Naive thymus-derived CD4-positive, alpha-beta T cell (primary cell): ENCODE measurements around the gene POLE2. TPM values are rescaled to one million over a fixed set of nuclear protein-coding genes. Genes with fewer than 3 reads are reported as not detected.
"Not testable (repeated sequence)": the region's sequence is repeated elsewhere in the genome, so short reads cannot be mapped to it uniquely, and the experiment has no call there.

Experiments used
- ATAC-seq: fragments of 150-1000 bp; cut with Tn5 transposase; 2 replicates; pipeline ENCODE4 v1.10.0; 2021; ENCODE audit warnings: mild to moderate bottlenecking, moderate library complexity
- CTCF ChIA-PET: fragments of 350-600 bp; sonication (Branson Sonifier 250); formaldehyde crosslinking; loops from one replicate; lab custom pipeline; 2021; ENCODE audit warnings: antibody characterized with exemption; lab: Charles Lee
- POLR2A ChIA-PET: fragments of 350-600 bp; sonication (Branson Sonifier 250); formaldehyde crosslinking; loops from one replicate; lab custom pipeline; 2021; ENCODE audit warnings: antibody characterized with exemption, inconsistent platforms; lab: Charles Lee
- DNase-seq, 9 donors: peaks; one replicate each; pipeline versions ENCODE4 v3.0.0 to v3.0.0-alpha.2; 2020 to 2022; ENCODE audit warnings: mixed read lengths in 1 of 9
- H3K27ac ChIP-seq: one replicate; pipeline ENCODE4 v1.7.0; 2013; ENCODE audit warnings: mild to moderate bottlenecking, low read depth, low read length, moderate library complexity
- H3K27me3 ChIP-seq, 2 donors: one replicate each; pipeline ENCODE4 v1.7.0; 2013; ENCODE audit warnings: low read length in 2 of 2, mild to moderate bottlenecking in 2 of 2, moderate library complexity in 2 of 2; ENCODE audit not compliant: control insufficient read depth in 2 of 2, insufficient read depth in 2 of 2
- H3K36me3 ChIP-seq, 3 experiments: 1 replicate in 2 of 3; 2 replicates in 1 of 3; pipeline ENCODE4 v1.7.0; 2013; ENCODE audit warnings: low read length in 3 of 3, mild to moderate bottlenecking in 3 of 3, moderate library complexity in 1 of 3; ENCODE audit not compliant: insufficient read depth in 3 of 3, control insufficient read depth in 2 of 3
- H3K4me1 ChIP-seq, 2 donors: one replicate each; pipeline ENCODE4 v1.7.0; 2013; ENCODE audit warnings: low read length in 2 of 2, mild to moderate bottlenecking in 2 of 2, moderate library complexity in 1 of 2; ENCODE audit not compliant: control insufficient read depth in 2 of 2, insufficient read depth in 2 of 2
- H3K4me3 ChIP-seq: 2 replicates; pipeline ENCODE4 v1.7.0; 2013; ENCODE audit warnings: mild to moderate bottlenecking, low read length
- H3K9me3 ChIP-seq, 3 experiments: 1 replicate in 2 of 3; 2 replicates in 1 of 3; pipeline ENCODE4 v1.7.0; 2013; ENCODE audit warnings: low read length in 3 of 3; ENCODE audit not compliant: control insufficient read depth in 2 of 3
- H3K27ac Mint-ChIP-seq, 9 donors: one replicate each; pipeline ENCODE4 v1.8.0; 2020 to 2022; ENCODE audit warnings: mixed read lengths in 9 of 9, mild to moderate bottlenecking in 8 of 9, moderate library complexity in 5 of 9, inconsistent platforms in 2 of 9
- H3K27me3 Mint-ChIP-seq, 5 donors: one replicate each; pipeline ENCODE4 v1.8.0; 2021 to 2022; ENCODE audit warnings: mixed read lengths in 5 of 5, mild to moderate bottlenecking in 1 of 5
- H3K36me3 Mint-ChIP-seq, 5 donors: one replicate each; pipeline ENCODE4 v1.8.0; 2020 to 2022; ENCODE audit warnings: mixed read lengths in 5 of 5, mild to moderate bottlenecking in 3 of 5, inconsistent platforms in 1 of 5
- H3K4me1 Mint-ChIP-seq, 7 donors: one replicate each; pipeline ENCODE4 v1.8.0; 2020 to 2022; ENCODE audit warnings: mixed read lengths in 7 of 7, mild to moderate bottlenecking in 3 of 7, inconsistent platforms in 1 of 7
- H3K4me3 Mint-ChIP-seq, 10 donors: one replicate each; pipeline ENCODE4 v1.8.0; 2020 to 2022; ENCODE audit warnings: mild to moderate bottlenecking in 10 of 10, mixed read lengths in 10 of 10, moderate library complexity in 6 of 10, inconsistent platforms in 2 of 10
- H3K9me3 Mint-ChIP-seq, 11 donors: one replicate each; pipeline ENCODE4 v1.8.0; 2020 to 2022; ENCODE audit warnings: mixed read lengths in 11 of 11, mild to moderate bottlenecking in 4 of 11, inconsistent platforms in 1 of 11, moderate library complexity in 1 of 11
- intact Hi-C, 2 donors: fragments of 100-400 bp; cut with micrococcal nuclease; formaldehyde crosslinking; loops; one replicate each; pipeline ENCODE4 v1.15.1; 2023
- polyA plus RNA-seq, 2 donors: library from polyadenylated mRNA; unstranded; fragments of 300-500 nt; fragmentation: Illumina TruSeq; gene quantifications; one replicate each; pipeline ENCODE4 v1.2.3, GENCODE V29; 2021
- total RNA-seq, 6 experiments: library from RNA in 5 of 6; stranded (reverse) in 5 of 6; gene quantifications; 1 replicate in 5 of 6; 2 replicates in 1 of 6; pipeline ENCODE4 v1.2.3 and lab custom pipeline; 2021 to 2026

The POLE2 gene
- total and polyA plus RNA-seq, 7 experiments from 2014 or later: 0.80 to 23.1 (median 1.2) TPM

DNA sequence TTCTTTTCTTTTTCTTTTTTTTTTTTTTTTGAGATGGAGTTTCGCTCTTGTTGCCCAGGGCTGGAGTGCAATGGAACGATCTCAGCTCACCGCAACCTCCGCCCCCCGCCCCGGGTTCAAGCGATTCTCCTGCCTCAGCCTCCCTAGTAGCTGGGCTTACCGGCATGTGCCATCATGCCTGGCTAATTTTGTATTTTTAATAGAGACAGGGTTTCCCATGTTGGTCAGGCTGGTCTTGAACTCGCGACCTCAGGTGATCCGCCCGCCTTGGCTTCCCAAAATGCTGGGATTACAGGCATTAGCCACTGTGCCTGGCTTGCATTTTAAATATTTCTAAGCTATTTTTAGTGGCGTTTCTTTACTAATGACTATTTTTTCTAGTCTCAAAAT lies 5.7 kb upstream of the POLE2 start:
- H3K36me3 Mint-ChIP-seq, H3K9me3 ChIP-seq, CTCF ChIA-PET, H3K27me3 ChIP-seq, DNase-seq, H3K36me3 ChIP-seq, H3K9me3 Mint-ChIP-seq, H3K27me3 Mint-ChIP-seq, ATAC-seq: not testable (repeated sequence)
- Mint-ChIP-seq H3K4me3 (peak overlapping the region; percentile 66 to 100 (median 89)), H3K4me1 (peaks cover 19 to 47% (median 38%) of the 10 kb centered on the region in 7 donors), H3K27ac (peak overlapping the region in 8 of 9 donors; percentile 65 to 99 (median 89))
- H3K4me1 ChIP-seq: peaks cover 5 to 13% of the 10 kb centered on the region in 2 donors
- POLR2A ChIA-PET: interaction anchor here (1.0 to 7.8 kb wide), 5 partner anchors 23 to 538 kb away, joined by 3 to 64 read pairs (median 4); partner anchors contain the start of genes KLHDC2, MGAT2, RPL36AL and SOS2
- H3K27ac ChIP-seq: peak overlapping the region; percentile 31
- H3K4me3 ChIP-seq: peak overlapping the region; percentile 67
- intact Hi-C loops: loop anchor here (1.0 to 10.0 kb wide), 7 partner anchors 15 to 541 kb away; partner anchors contain the start of genes MGAT2 (in 1 of the 2), NEMF (in 1 of the 2), RPL36AL (in 1 of the 2) and SOS2 (in 1 of the 2)

DNA sequence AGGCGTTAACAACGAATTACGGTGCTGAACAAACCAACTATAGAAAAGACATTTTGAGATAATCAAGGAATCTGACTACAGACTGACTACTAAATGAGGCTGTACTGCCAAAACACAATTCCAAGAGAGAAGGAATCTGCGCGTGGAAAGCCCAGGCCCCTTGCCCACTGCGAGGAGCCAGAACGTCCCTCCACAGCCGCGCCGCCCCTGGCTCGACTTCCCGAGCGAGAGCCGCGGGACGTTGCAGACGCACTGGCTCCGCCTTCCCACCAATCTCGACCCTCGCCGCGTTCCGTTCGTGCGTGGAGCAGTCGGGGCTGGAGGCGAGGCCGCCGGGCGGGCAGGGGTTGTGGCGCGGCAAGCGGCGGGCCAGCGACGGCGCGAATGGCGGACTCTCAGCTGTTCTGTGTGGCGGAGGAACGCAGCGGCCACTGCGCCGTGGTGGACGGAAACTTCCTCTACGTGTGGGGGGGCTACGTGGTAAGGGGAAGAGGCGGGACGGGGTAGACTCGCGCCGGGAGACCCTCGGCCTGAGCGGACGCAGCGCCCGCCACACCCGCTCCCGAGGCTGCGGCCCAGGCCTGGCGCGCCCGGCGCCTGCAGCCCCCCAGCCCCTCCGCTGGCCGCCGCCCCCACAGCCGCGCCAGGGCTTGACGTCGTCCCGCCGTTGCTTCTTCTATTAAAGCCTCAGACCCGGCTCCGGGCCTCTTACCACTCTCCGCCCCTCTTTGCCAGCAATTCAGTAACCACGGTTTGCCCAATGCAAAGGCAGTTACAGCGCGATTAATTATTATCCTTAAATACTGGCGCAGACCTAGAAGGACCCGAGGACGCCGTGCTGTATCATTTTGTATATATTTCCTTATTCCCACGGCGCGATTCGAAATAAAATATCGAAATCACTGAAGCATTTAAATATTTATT lies 5.1 kb upstream of the POLE2 start, which contains the start of gene KLHDC1:
Gene KLHDC1, plus strand, starts transcription at position 310 of the 924 bp plus-strand sequence. Its CDS starts 75 bp downstream, at position 385.
- ChIA-PET POLR2A (interaction anchor here (0.6 to 7.8 kb wide), 11 partner anchors 22 to 1961 kb away, joined by 3 to 64 read pairs (median 4); partner anchors contain the start of genes KLHDC2, MGAT2, RPL36AL and SOS2), CTCF (interaction anchor here (0.8 to 1.0 kb wide), 2 partner anchors 59 to 73 kb away, joined by 4 to 6 read pairs; partner anchors contain the start of genes MGAT2 and RPL36AL)
- H3K4me1 ChIP-seq: peaks cover 8 to 19% of the 10 kb centered on the region in 2 donors
- intact Hi-C loops: loop anchor here (1.0 to 10.0 kb wide), 8 partner anchors 16 to 542 kb away; partner anchors contain the start of genes MGAT2 (in 1 of the 2), NEMF (in 1 of the 2), RPL36AL (in 1 of the 2) and RPS29 (in 1 of the 2)
- H3K27ac ChIP-seq: peak within 1 kb of the TSS; percentile 80
- DNase-seq: peak; percentile 70 to 84 (median 80)
- peak within 1 kb of the TSS; percentile 67 for H3K4me3 ChIP-seq
- Mint-ChIP-seq H3K36me3 (peaks cover 0 to 1% (median 0%) of the 10 kb centered on the region in 5 donors), H3K27ac (peak within 1 kb of the TSS; percentile 79 to 99 (median 94)), H3K9me3 (no peaks in the 10 kb centered on the region), H3K4me1 (peaks cover 20 to 52% (median 43%) of the 10 kb centered on the region in 7 donors), H3K27me3 (no peaks in the 10 kb centered on the region), H3K4me3 (peak within 1 kb of the TSS; percentile 81 to 100 (median 89))
- H3K27me3 ChIP-seq: no peaks in the 10 kb centered on the region
- H3K36me3 ChIP-seq: peaks cover 0 to 4% (median 0%) of the 10 kb centered on the region in 3 experiments
- ATAC-seq: peak; percentile 89
- H3K9me3 ChIP-seq: no peaks in the 10 kb centered on the region

DNA sequence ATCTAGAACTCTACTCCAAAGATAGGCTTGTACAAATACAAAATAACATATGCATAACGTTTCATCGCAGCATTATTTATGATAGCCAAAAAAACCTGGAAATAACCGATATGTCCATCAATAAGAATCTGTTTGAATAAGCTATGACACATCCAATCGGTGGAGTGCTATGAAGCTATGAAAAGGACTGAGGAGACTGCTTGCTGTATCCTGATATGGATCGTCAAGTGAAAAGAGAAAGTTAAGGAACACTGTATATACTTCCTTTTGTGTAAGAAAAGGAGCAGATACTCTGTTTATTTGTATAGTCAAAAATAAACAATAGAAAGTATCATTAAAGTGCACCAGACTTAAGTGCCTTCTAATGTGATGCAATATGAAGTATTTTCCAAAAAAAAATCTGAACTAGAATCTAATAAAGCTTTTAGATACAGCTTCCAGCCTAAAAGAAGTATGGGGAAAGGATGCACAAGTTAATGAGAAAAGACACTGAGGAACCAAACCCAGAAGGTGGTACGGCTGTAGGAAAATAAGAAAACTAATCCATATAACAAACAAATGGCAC lies 4.3 kb upstream of the POLE2 start:
- H3K4me1 ChIP-seq: peaks cover 10 to 19% of the 10 kb centered on the region in 2 donors
- intact Hi-C loops: loop anchor here (1.0 to 10.0 kb wide), 6 partner anchors 17 to 543 kb away; partner anchors contain the start of genes MGAT2 (in 1 of the 2), NEMF (in 1 of the 2), RPL36AL (in 1 of the 2) and RPS29 (in 1 of the 2)
- no peak for ATAC-seq
- Mint-ChIP-seq H3K27ac (peak overlapping the region; percentile 65 to 99 (median 94)), H3K4me3 (peak overlapping the region; percentile 81 to 100 (median 89)), H3K4me1 (peaks cover 20 to 55% (median 46%) of the 10 kb centered on the region in 7 donors), H3K9me3 (no peaks in the 10 kb centered on the region), H3K36me3 (peaks cover 0 to 1% (median 0%) of the 10 kb centered on the region in 5 donors), H3K27me3 (no peaks in the 10 kb centered on the region)
- peak overlapping the region; percentile 67 for H3K4me3 ChIP-seq
- H3K27me3 ChIP-seq: no peaks in the 10 kb centered on the region
- no peak for DNase-seq
- no peaks in the 10 kb centered on the region for H3K9me3 ChIP-seq
- ChIA-PET POLR2A (interaction anchor here (0.6 to 7.8 kb wide), 8 partner anchors 59 to 1962 kb away, joined by 3 to 64 read pairs (median 6); partner anchors contain the start of genes KLHDC2, MGAT2 and RPL36AL), CTCF (interaction anchor here (0.8 to 1.0 kb wide), 3 partner anchors 58 to 222 kb away, joined by 3 to 6 read pairs (median 4); partner anchors contain the start of genes MGAT2 and RPL36AL)
- peaks cover 0 to 7% (median 0%) of the 10 kb centered on the region in 3 experiments for H3K36me3 ChIP-seq
- peak overlapping the region; percentile 80 for H3K27ac ChIP-seq

DNA sequence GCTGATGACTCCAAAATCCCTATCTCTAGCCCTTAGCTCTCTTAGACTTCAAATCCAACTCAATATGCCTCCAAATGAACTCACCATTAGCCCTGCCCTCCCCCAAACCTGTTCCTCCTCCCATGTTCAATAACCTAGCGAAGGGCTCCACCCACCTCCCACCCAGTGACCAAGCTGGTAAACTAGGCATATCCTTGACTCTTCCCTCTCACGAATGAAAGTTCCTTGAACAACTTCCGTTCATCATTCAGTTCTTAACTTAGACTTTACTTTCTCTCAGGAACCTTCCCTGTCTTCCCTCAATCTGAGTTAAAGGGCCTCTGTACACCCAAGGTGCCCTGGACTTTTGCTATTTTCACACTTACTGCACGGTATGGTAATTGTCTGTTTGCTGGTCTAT lies 3.0 kb upstream of the POLE2 start:
- Mint-ChIP-seq H3K27ac (peak overlapping the region in 4 of 9 donors; percentile 39 to 99 (median 78)), H3K4me1 (peaks cover 20 to 50% (median 43%) of the 10 kb centered on the region in 7 donors), H3K36me3 (peaks cover 0 to 3% (median 0%) of the 10 kb centered on the region in 5 donors), H3K4me3 (peak overlapping the region in 5 of 10 donors; percentile 10 to 82 (median 46)), H3K9me3 (no peaks in the 10 kb centered on the region), H3K27me3 (no peaks in the 10 kb centered on the region)
- peaks cover 0 to 7% (median 0%) of the 10 kb centered on the region in 3 experiments for H3K36me3 ChIP-seq
- no peaks in the 10 kb centered on the region for H3K9me3 ChIP-seq
- no peak overlapping the region for H3K4me3 ChIP-seq
- H3K27me3 ChIP-seq: no peaks in the 10 kb centered on the region
- ChIA-PET POLR2A (interaction anchor here (0.7 to 7.8 kb wide), 4 partner anchors 50 to 77 kb away, joined by 3 to 64 read pairs (median 4); partner anchors contain the start of gene KLHDC2), CTCF (interaction anchor here (0.5 to 0.6 kb wide), 2 partner anchors 92 to 618 kb away, joined by 3 read pairs; no protein-coding TSS in a partner anchor)
- DNase-seq: no peak
- no peak for ATAC-seq
- intact Hi-C loops: loop anchor here (5.0 to 10.0 kb wide), 2 partner anchors 161 to 544 kb away; partner anchors contain the start of genes NEMF (in 1 of the 2) and SOS2 (in 1 of the 2)
- H3K27ac ChIP-seq: no peak overlapping the region
- H3K4me1 ChIP-seq: peaks cover 11 to 19% of the 10 kb centered on the region in 2 donors

DNA sequence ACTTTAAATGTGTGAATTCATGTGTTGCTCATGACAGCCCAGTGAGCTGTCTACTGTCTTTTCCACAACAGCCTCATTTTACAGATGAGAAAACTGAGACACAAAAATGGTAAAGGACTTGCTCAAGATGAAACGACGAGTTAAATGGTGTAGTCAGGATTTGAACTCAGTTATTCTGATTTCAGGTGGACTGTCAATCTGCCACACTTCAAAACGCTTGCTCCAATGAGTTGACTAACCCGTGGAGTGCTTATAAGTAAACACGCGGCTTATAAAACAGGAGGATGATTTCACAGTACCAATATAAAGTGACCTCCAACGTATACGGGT lies 652 bp upstream of the POLE2 start:
- ChIA-PET POLR2A (interaction anchor here (0.7 to 3.2 kb wide), 10 partner anchors 11 to 174 kb away, joined by 3 to 25 read pairs (median 6); partner anchors contain the start of genes DNAAF2, KLHDC2, LRR1 and MGAT2), CTCF (interaction anchor here (0.7 kb wide), 1 partner anchor 54 kb away, joined by 4 read pairs; the partner anchor contains the start of gene DNAAF2)
- Histone ChIP-seq H3K36me3 (peaks cover 0 to 7% (median 0%) of the 10 kb centered on the region in 3 experiments), H3K4me3 (peak overlapping the region; percentile 84), H3K27ac (peak overlapping the region; percentile 68), H3K27me3 (no peaks in the 10 kb centered on the region), H3K4me1 (peaks cover 6 to 11% of the 10 kb centered on the region in 2 donors), H3K9me3 (no peaks in the 10 kb centered on the region)
- no peaks in the 10 kb centered on the region for H3K27me3 Mint-ChIP-seq
- peak overlapping the region; percentile 82 to 93 (median 87) for H3K4me3 Mint-ChIP-seq
- no peak for ATAC-seq
- no peaks in the 10 kb centered on the region for H3K9me3 Mint-ChIP-seq
- peaks cover 20 to 52% (median 27%) of the 10 kb centered on the region in 7 donors for H3K4me1 Mint-ChIP-seq
- intact Hi-C loops: loop anchor here (1.0 to 5.0 kb wide), 7 partner anchors 54 to 624 kb away; partner anchors contain the start of genes DMAC2L (in 2 of the 2), L2HGDH (in 2 of the 2), MGAT2 (in 1 of the 2) and RPL36AL (in 1 of the 2)
- DNase-seq: no peak
- H3K27ac Mint-ChIP-seq: peak overlapping the region in 8 of 9 donors; percentile 71 to 91 (median 87)
- H3K36me3 Mint-ChIP-seq: peaks cover 0 to 4% (median 0%) of the 10 kb centered on the region in 5 donors
